Stimulated activated CD8-positive, alpha-beta memory T cell treated with anti-CD3 and anti-CD28 coated beads, Interleukin-4, amount 100 ng/mL, for 24 hours (primary cell): ENCODE results near the gene COL12A1.

Experiments
- DNase-seq: peaks from one replicate; pipeline ENCODE4 v3.0.0-alpha.2; 2020; ENCODE audit warnings: low read depth

The COL12A1 gene

GRCh38 chr6:75142721-75143120 lies 63.1 kb downstream of the COL12A1 start:
- no peak for DNase-seq

GRCh38 chr6:75135876-75136275 lies 70.0 kb downstream of the COL12A1 start:
- no peak for DNase-seq

- DNase-seq: no peak
These were observed 70.4 kb downstream of the COL12A1 start for GRCh38 chr6:75135450-75135849.

GRCh38 chr6:75130784-75131183 lies 75.1 kb downstream of the COL12A1 start:
- no peak for DNase-seq

GRCh38 chr6:75128878-75129570 lies 76.8 kb downstream of the COL12A1 start:
- DNase-seq: no peak

- no peak for DNase-seq
These were observed 79.3 kb downstream of the COL12A1 start for GRCh38 chr6:75126518-75126917.

GRCh38 chr6:75124983-75125382 lies 80.9 kb downstream of the COL12A1 start:
- DNase-seq: no peak

- no peak for DNase-seq
These were observed 81.8 kb downstream of the COL12A1 start for GRCh38 chr6:75124085-75124484.

GRCh38 chr6:75118925-75119515 lies 86.8 kb downstream of the COL12A1 start:
- no peak for DNase-seq

GRCh38 chr6:75117701-75118100 lies 88.2 kb downstream of the COL12A1 start:
- no peak for DNase-seq

- DNase-seq: no peak
These were observed 88.9 kb downstream of the COL12A1 start for GRCh38 chr6:75116946-75117345.

- DNase-seq: no peak
These were observed 90.4 kb downstream of the COL12A1 start for GRCh38 chr6:75115481-75115880.

- DNase-seq: no peak
These were observed 91.0 kb downstream of the COL12A1 start for GRCh38 chr6:75114806-75115205.

GRCh38 chr6:75114195-75114594 lies 91.7 kb downstream of the COL12A1 start:
- DNase-seq: no peak

- no peak for DNase-seq
These were observed 92.4 kb downstream of the COL12A1 start for GRCh38 chr6:75113446-75113845.

GRCh38 chr6:75109765-75110164 lies 96.1 kb downstream of the COL12A1 start:
- no peak for DNase-seq

- no peak for DNase-seq
These were observed 96.8 kb downstream of the COL12A1 start for GRCh38 chr6:75109022-75109421.

- DNase-seq: no peak
These were observed 97.4 kb downstream of the COL12A1 start for GRCh38 chr6:75108333-75108974.

GRCh38 chr6:75107913-75108312 lies 97.9 kb downstream of the COL12A1 start:
- DNase-seq: no peak

GRCh38 chr6:75106426-75106825 lies 99.4 kb downstream of the COL12A1 start:
- DNase-seq: no peak

GRCh38 chr6:75103431-75103830 lies 102.4 kb downstream of the COL12A1 start:
- no peak for DNase-seq

GRCh38 chr6:75102301-75102700 lies 103.6 kb downstream of the COL12A1 start:
- no peak for DNase-seq

- DNase-seq: no peak
These were observed 104.0 kb downstream of the COL12A1 start for GRCh38 chr6:75101896-75102295.

GRCh38 chr6:75098709-75099108 lies 107.1 kb downstream of the COL12A1 start:
- no peak for DNase-seq
